Activated CD8-positive, alpha-beta memory T cell treated with anti-CD3 and anti-CD28 coated beads, Interleukin-2, amount 10 ng/mL, durations not matched to agents 7 days and 5 days (primary cell): ENCODE measurements around the gene PHACTR1. TPM values are rescaled to one million over a fixed set of nuclear protein-coding genes. Genes with fewer than 3 reads are reported as not detected.
"Not testable (repeated sequence)": the region's sequence is repeated elsewhere in the genome, so short reads cannot be mapped to it uniquely, and the experiment has no call there.

Experiments
- ATAC-seq: fragments of 150-1000 bp; cut with Tn5 transposase; one replicate; pipeline ENCODE4 v1.10.0; 2021; ENCODE audit warnings: moderate library complexity
- CTCF ChIA-PET: fragments of 350-600 bp; sonication (Branson Sonifier 250); formaldehyde crosslinking; loops from one replicate; lab custom pipeline; 2021; ENCODE audit warnings: antibody characterized with exemption; lab: Charles Lee
- DNase-seq: peaks from one replicate; pipeline ENCODE4 v3.0.0-alpha.2; 2020
- H3K27ac Mint-ChIP-seq: one replicate; pipeline ENCODE4 v1.8.0; 2021; ENCODE audit warnings: mild to moderate bottlenecking, mixed read lengths
- H3K27me3 Mint-ChIP-seq: one replicate; pipeline ENCODE4 v1.8.0; 2021; ENCODE audit warnings: mixed read lengths
- H3K36me3 Mint-ChIP-seq: one replicate; pipeline ENCODE4 v1.8.0; 2021; ENCODE audit warnings: mild to moderate bottlenecking, mixed read lengths
- H3K4me1 Mint-ChIP-seq: one replicate; pipeline ENCODE4 v1.8.0; 2021; ENCODE audit warnings: mixed read lengths
- H3K4me3 Mint-ChIP-seq: one replicate; pipeline ENCODE4 v1.8.0; 2021; ENCODE audit warnings: mild to moderate bottlenecking, moderate library complexity, mixed read lengths
- H3K9me3 Mint-ChIP-seq: one replicate; pipeline ENCODE4 v1.8.0; 2022; ENCODE audit warnings: low read depth, mixed read lengths
- total RNA-seq, 2 experiments: library from RNA; stranded (reverse); gene quantifications; one replicate each; pipeline ENCODE4 v1.2.3, GENCODE V29; 2021

PHACTR1 gene
- total RNA-seq, 2 experiments from 2014 or later = 0.73 to 2.2 TPM

- no peaks in the 10 kb centered on the region for H3K9me3 Mint-ChIP-seq
- CTCF ChIA-PET = no interaction called here
- no peaks in the 10 kb centered on the region for H3K4me1 Mint-ChIP-seq
- no peak for ATAC-seq
- H3K27ac Mint-ChIP-seq = no peak overlapping the region
- H3K27me3 Mint-ChIP-seq = peaks cover 14% of the 10 kb centered on the region
- no peak for DNase-seq
- no peaks in the 10 kb centered on the region for H3K36me3 Mint-ChIP-seq
- no peak overlapping the region for H3K4me3 Mint-ChIP-seq
Observed at GRCh38 chr6:13157293-13157692, 440.7 kb downstream of the PHACTR1 start.

GRCh38 chr6:13159300-13159699, 442.7 kb downstream of the PHACTR1 start:
- Mint-ChIP-seq H3K27me3 (peaks cover 7% of the 10 kb centered on the region), H3K9me3 (no peaks in the 10 kb centered on the region), H3K4me1 (peaks cover 2% of the 10 kb centered on the region), H3K27ac (no peak overlapping the region), H3K4me3 (no peak overlapping the region), H3K36me3 (no peaks in the 10 kb centered on the region)
- DNase-seq (no peak), ATAC-seq (no peak)
- CTCF ChIA-PET = no interaction called here

- H3K9me3 Mint-ChIP-seq, H3K27ac Mint-ChIP-seq, ATAC-seq, H3K27me3 Mint-ChIP-seq, H3K36me3 Mint-ChIP-seq, DNase-seq, CTCF ChIA-PET, H3K4me3 Mint-ChIP-seq, H3K4me1 Mint-ChIP-seq: not testable (repeated sequence)
Observed at GRCh38 chr6:13159822-13160221, 443.3 kb downstream of the PHACTR1 start.

GRCh38 chr6:13163161-13163944, 446.8 kb downstream of the PHACTR1 start:
- DNase-seq = no peak
- Mint-ChIP-seq H3K4me3 (no peak overlapping the region), H3K36me3 (no peaks in the 10 kb centered on the region), H3K9me3 (no peaks in the 10 kb centered on the region), H3K4me1 (peaks cover 2% of the 10 kb centered on the region), H3K27ac (no peak overlapping the region), H3K27me3 (peaks cover 12% of the 10 kb centered on the region)
- CTCF ChIA-PET = no interaction called here
- no peak for ATAC-seq

GRCh38 chr6:13164291-13164690, 447.7 kb downstream of the PHACTR1 start:
- Mint-ChIP-seq H3K27ac (no peak overlapping the region), H3K4me1 (peaks cover 2% of the 10 kb centered on the region), H3K4me3 (no peak overlapping the region), H3K27me3 (peaks cover 21% of the 10 kb centered on the region), H3K36me3 (no peaks in the 10 kb centered on the region), H3K9me3 (no peaks in the 10 kb centered on the region)
- no peak for DNase-seq
- CTCF ChIA-PET = no interaction called here
- no peak for ATAC-seq

GRCh38 chr6:13165502-13166172, 449.1 kb downstream of the PHACTR1 start:
- peaks cover 23% of the 10 kb centered on the region for H3K27me3 Mint-ChIP-seq
- H3K9me3 Mint-ChIP-seq = no peaks in the 10 kb centered on the region
- DNase-seq (no peak), ATAC-seq (no peak)
- no peak overlapping the region for H3K27ac Mint-ChIP-seq
- H3K36me3 Mint-ChIP-seq = no peaks in the 10 kb centered on the region
- CTCF ChIA-PET = no interaction called here
- peaks cover 2% of the 10 kb centered on the region for H3K4me1 Mint-ChIP-seq
- no peak overlapping the region for H3K4me3 Mint-ChIP-seq

GRCh38 chr6:13166269-13166668, 449.7 kb downstream of the PHACTR1 start:
- Mint-ChIP-seq H3K36me3 (no peaks in the 10 kb centered on the region), H3K9me3 (no peaks in the 10 kb centered on the region), H3K4me3 (no peak overlapping the region), H3K27me3 (peaks cover 22% of the 10 kb centered on the region), H3K4me1 (peaks cover 2% of the 10 kb centered on the region), H3K27ac (no peak overlapping the region)
- CTCF ChIA-PET = no interaction called here
- DNase-seq (no peak), ATAC-seq (no peak)

- ATAC-seq (no peak), DNase-seq (no peak)
- H3K36me3 Mint-ChIP-seq = no peaks in the 10 kb centered on the region
- no peak overlapping the region for H3K27ac Mint-ChIP-seq
- no peaks in the 10 kb centered on the region for H3K9me3 Mint-ChIP-seq
- CTCF ChIA-PET = no interaction called here
- H3K4me3 Mint-ChIP-seq = no peak overlapping the region
- H3K27me3 Mint-ChIP-seq = peaks cover 20% of the 10 kb centered on the region
- H3K4me1 Mint-ChIP-seq = peaks cover 2% of the 10 kb centered on the region
Observed at GRCh38 chr6:13166916-13167315, 450.3 kb downstream of the PHACTR1 start.

GRCh38 chr6:13172291-13172690, 455.7 kb downstream of the PHACTR1 start:
- Mint-ChIP-seq H3K36me3 (no peaks in the 10 kb centered on the region), H3K4me1 (no peaks in the 10 kb centered on the region), H3K9me3 (no peaks in the 10 kb centered on the region), H3K27me3 (peaks cover 34% of the 10 kb centered on the region), H3K4me3 (no peak overlapping the region), H3K27ac (no peak overlapping the region)
- no peak for DNase-seq
- ATAC-seq = no peak
- CTCF ChIA-PET = no interaction called here

GRCh38 chr6:13175087-13175486, 458.5 kb downstream of the PHACTR1 start:
- H3K36me3 Mint-ChIP-seq = no peaks in the 10 kb centered on the region
- CTCF ChIA-PET = no interaction called here
- ATAC-seq (no peak), DNase-seq (no peak)
- H3K4me1 Mint-ChIP-seq = peaks cover 8% of the 10 kb centered on the region
- no peaks in the 10 kb centered on the region for H3K9me3 Mint-ChIP-seq
- no peak overlapping the region for H3K4me3 Mint-ChIP-seq
- peaks cover 26% of the 10 kb centered on the region for H3K27me3 Mint-ChIP-seq
- H3K27ac Mint-ChIP-seq = no peak overlapping the region

- Mint-ChIP-seq H3K9me3 (no peaks in the 10 kb centered on the region), H3K4me3 (no peak overlapping the region), H3K4me1 (peaks cover 8% of the 10 kb centered on the region), H3K36me3 (no peaks in the 10 kb centered on the region), H3K27ac (no peak overlapping the region), H3K27me3 (peaks cover 30% of the 10 kb centered on the region)
- ATAC-seq = no peak
- no peak for DNase-seq
- CTCF ChIA-PET = no interaction called here
Observed at GRCh38 chr6:13175759-13176158, 459.2 kb downstream of the PHACTR1 start.

GRCh38 chr6:13177664-13178063, 461.1 kb downstream of the PHACTR1 start:
- ATAC-seq (no peak), DNase-seq (no peak)
- no peak overlapping the region for H3K27ac Mint-ChIP-seq
- CTCF ChIA-PET = no interaction called here
- peaks cover 8% of the 10 kb centered on the region for H3K4me1 Mint-ChIP-seq
- no peaks in the 10 kb centered on the region for H3K9me3 Mint-ChIP-seq
- no peaks in the 10 kb centered on the region for H3K36me3 Mint-ChIP-seq
- no peak overlapping the region for H3K4me3 Mint-ChIP-seq
- H3K27me3 Mint-ChIP-seq = peaks cover 25% of the 10 kb centered on the region

GRCh38 chr6:13178107-13178506, 461.5 kb downstream of the PHACTR1 start:
- Mint-ChIP-seq H3K4me3 (no peak overlapping the region), H3K36me3 (no peaks in the 10 kb centered on the region), H3K27me3 (peaks cover 25% of the 10 kb centered on the region), H3K9me3 (no peaks in the 10 kb centered on the region), H3K27ac (peak overlapping the region; percentile 4), H3K4me1 (peaks cover 8% of the 10 kb centered on the region)
- CTCF ChIA-PET = no interaction called here
- no peak for DNase-seq
- ATAC-seq = no peak

GRCh38 chr6:13180538-13180937, 464.0 kb downstream of the PHACTR1 start:
- Mint-ChIP-seq H3K27ac (no peak overlapping the region), H3K9me3 (no peaks in the 10 kb centered on the region), H3K4me1 (peaks cover 8% of the 10 kb centered on the region), H3K27me3 (peaks cover 26% of the 10 kb centered on the region), H3K36me3 (no peaks in the 10 kb centered on the region), H3K4me3 (no peak overlapping the region)
- CTCF ChIA-PET = no interaction called here
- DNase-seq (no peak), ATAC-seq (no peak)
